Duodenal mucosa (tissue), 2 donors: ENCODE measurements around the gene MLF2.
"Not testable (repeated sequence)": the region's sequence is repeated elsewhere in the genome, so short reads cannot be mapped to it uniquely, and the experiment has no call there.

Experiments used
- H3K27ac ChIP-seq: one replicate; pipeline ENCODE4 v1.7.0; 2013; ENCODE audit warnings: low read depth, low read length
- H3K27me3 ChIP-seq, 2 donors: one replicate each; pipeline ENCODE4 v1.7.0; 2013; ENCODE audit warnings: low read length in 2 of 2, control low read depth in 1 of 2; ENCODE audit not compliant: insufficient read depth in 2 of 2, control insufficient read depth in 1 of 2
- H3K36me3 ChIP-seq, 2 donors: one replicate each; pipeline ENCODE4 v1.7.0; 2013; ENCODE audit warnings: low read length in 2 of 2, control low read depth in 1 of 2; ENCODE audit not compliant: insufficient read depth in 2 of 2, control insufficient read depth in 1 of 2
- H3K4me1 ChIP-seq, 2 donors: one replicate each; pipeline ENCODE4 v1.7.0; 2013; ENCODE audit warnings: low read length in 2 of 2, control low read depth in 1 of 2; ENCODE audit not compliant: insufficient read depth in 2 of 2, control insufficient read depth in 1 of 2
- H3K4me3 ChIP-seq, 2 donors: one replicate each; pipeline ENCODE4 v1.7.0; 2013; ENCODE audit warnings: low read length in 2 of 2, low read depth in 1 of 2
- H3K9ac ChIP-seq, 2 donors: one replicate each; pipeline ENCODE4 v1.7.0; 2013; ENCODE audit warnings: low read length in 2 of 2, low read depth in 1 of 2
- H3K9me3 ChIP-seq, 2 donors: one replicate each; pipeline ENCODE4 v1.7.0; 2013; ENCODE audit warnings: low read length in 2 of 2, control low read depth in 1 of 2; ENCODE audit not compliant: control insufficient read depth in 1 of 2

The MLF2 gene

DNA sequence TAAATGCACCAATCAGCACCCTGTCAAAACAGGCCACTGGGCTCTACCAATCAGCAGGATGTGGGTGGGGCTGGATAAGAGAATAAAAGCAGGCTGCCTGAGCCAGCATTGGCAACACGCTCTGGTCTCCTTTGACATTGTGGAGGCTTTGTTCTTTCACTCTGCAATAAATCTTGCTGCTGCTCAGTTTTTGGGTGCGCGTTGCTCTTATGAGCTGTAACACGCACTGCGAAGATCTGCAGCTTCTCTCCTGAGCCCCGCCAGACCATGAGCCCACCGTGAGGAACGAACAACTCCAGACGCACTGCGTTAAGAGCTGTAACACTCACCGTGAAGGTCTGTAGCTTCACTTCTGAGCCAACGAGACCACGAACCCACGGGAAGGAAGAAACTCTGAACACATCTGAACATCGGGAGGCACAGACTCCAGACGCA lies 44.0 kb downstream of the MLF2 start:
- Histone ChIP-seq H3K4me1 (no peaks in the 10 kb centered on the region), H3K36me3 (no peaks in the 10 kb centered on the region), H3K9ac (no peak overlapping the region), H3K9me3 (no peaks in the 10 kb centered on the region), H3K4me3 (no peak overlapping the region), H3K27me3 (peaks cover 0 to 3% of the 10 kb centered on the region in 2 donors), H3K27ac (no peak overlapping the region)

DNA sequence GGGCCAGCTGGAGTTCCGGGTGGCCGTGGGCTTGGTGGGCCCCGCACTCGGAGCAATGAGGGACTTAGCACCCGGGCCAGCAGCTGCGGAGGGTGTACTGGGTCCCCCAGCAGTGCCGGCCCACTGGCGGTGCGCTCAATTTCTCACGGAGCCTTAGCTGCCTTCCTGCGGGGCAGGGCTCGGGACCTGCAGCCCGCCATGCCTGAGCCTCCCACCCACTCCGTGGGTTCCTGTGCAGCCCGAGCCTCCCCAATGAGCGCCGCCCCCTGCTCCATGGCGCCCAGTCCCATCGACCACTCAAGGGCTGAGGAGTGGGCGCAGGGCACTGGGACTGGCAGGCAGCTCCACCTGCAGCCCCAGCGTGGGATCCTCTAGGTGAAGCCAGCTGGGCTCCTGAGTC lies 44.6 kb downstream of the MLF2 start:
- H3K27ac ChIP-seq, H3K4me3 ChIP-seq, H3K27me3 ChIP-seq: not testable (repeated sequence)

DNA sequence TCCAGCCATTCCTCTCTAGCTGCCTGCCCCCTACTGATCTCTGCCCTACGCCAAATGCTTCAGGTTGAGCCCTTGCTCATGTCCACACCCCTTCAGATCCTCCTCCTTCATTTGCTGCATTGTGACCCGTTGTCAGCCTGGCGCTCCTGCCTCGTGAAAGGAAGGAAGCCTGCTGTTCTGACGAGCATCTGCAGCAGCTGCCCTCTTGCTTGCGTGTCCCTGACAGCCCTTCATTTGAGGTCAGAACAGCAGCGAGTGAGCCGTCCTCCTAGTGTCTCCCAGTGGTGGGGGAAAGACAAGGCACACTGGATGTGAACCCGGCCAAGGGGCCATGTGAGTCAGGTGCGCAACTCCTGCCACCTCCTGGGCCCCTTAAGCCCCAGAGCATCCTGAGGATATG lies 49.3 kb downstream of the MLF2 start:
- no peak overlapping the region for H3K4me3 ChIP-seq
- no peak overlapping the region for H3K27ac ChIP-seq
- H3K36me3 ChIP-seq, result no peaks in the 10 kb centered on the region
- no peak overlapping the region for H3K9ac ChIP-seq
- H3K9me3 ChIP-seq, result no peaks in the 10 kb centered on the region
- peaks cover 36 to 45% of the 10 kb centered on the region in 2 donors for H3K27me3 ChIP-seq
- peaks cover 4 to 6% of the 10 kb centered on the region in 2 donors for H3K4me1 ChIP-seq

More for the DNA sequence above, 44.6 kb downstream of the MLF2 start:
- not testable (repeated sequence) for H3K9me3 ChIP-seq, H3K4me1 ChIP-seq, H3K36me3 ChIP-seq, H3K9ac ChIP-seq

DNA sequence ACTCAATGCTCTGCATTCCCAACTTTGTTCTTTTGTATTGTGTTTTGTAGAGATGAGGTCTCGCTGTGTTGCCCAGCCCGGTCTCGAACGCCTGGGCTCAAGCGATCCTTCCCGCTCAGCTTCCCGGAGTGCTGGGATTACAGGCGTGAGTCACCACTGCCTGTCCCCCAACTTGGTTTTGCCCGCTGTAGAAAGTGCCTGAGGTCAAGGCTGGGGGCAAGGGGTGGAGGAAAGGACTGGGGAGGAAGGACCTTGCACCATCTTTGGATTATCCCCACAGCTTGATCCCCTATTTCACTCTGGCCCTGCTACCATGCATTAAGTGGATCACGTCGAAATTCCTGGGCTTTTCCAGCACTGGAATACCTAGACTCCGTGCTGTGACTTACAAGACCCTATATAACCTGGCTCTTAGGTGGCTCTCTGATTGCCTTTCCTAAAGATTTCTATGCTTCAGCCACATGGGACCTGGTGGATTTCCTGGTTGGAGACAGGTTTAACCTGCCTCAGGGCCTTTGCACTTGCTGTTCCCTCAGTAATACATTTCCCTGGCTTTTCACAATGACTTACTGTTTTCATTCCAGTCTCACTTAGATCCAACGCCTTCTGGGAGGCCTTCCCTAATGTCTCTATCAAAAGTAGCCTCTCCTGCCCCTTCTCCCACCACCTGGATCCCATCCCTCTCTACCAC lies 51.7 kb downstream of the MLF2 start:
- no peaks in the 10 kb centered on the region for H3K36me3 ChIP-seq
- no peak overlapping the region for H3K27ac ChIP-seq
- H3K4me3 ChIP-seq, result peak overlapping the region; percentile 30 to 36
- peaks cover 4 to 6% of the 10 kb centered on the region in 2 donors for H3K4me1 ChIP-seq
- H3K27me3 ChIP-seq, result peaks cover 44 to 53% of the 10 kb centered on the region in 2 donors
- no peak overlapping the region for H3K9ac ChIP-seq
- no peaks in the 10 kb centered on the region for H3K9me3 ChIP-seq

DNA sequence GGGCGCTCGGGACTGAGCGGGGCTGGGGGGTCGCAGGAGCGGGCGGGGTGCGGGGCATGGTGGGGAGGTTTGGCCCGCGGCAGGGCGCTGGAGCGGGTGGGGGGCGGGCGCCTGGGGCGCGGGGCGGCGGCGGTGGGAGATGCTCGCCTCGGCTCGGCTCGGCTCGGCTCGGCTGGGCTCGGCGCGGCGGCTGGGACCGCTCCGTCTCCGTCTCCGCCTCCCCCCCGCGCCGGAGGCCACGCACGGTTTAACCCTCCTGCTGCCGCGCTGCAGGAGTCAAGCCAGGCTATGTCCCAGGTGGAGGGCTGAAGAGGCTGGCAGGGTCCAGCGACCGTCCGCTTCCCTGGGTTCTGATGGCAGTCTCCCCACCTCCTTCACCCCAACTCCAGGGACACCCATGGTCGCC lies 52.3 kb downstream of the MLF2 start, which contains the start of gene PIANP:
Gene PIANP, minus strand, starts transcription at position 170 of the 406 bp plus-strand sequence. CDS start 2,754 bp downstream, outside the sequence.
- H3K4me1 ChIP-seq, result peaks cover 4 to 6% of the 10 kb centered on the region in 2 donors
- peak within 1 kb of the TSS; percentile 30 to 36 for H3K4me3 ChIP-seq
- H3K9me3 ChIP-seq, result no peaks in the 10 kb centered on the region
- no peak within 1 kb of the TSS for H3K27ac ChIP-seq
- no peak within 1 kb of the TSS for H3K9ac ChIP-seq
- peaks cover 44 to 54% of the 10 kb centered on the region in 2 donors for H3K27me3 ChIP-seq
- H3K36me3 ChIP-seq, result no peaks in the 10 kb centered on the region

DNA sequence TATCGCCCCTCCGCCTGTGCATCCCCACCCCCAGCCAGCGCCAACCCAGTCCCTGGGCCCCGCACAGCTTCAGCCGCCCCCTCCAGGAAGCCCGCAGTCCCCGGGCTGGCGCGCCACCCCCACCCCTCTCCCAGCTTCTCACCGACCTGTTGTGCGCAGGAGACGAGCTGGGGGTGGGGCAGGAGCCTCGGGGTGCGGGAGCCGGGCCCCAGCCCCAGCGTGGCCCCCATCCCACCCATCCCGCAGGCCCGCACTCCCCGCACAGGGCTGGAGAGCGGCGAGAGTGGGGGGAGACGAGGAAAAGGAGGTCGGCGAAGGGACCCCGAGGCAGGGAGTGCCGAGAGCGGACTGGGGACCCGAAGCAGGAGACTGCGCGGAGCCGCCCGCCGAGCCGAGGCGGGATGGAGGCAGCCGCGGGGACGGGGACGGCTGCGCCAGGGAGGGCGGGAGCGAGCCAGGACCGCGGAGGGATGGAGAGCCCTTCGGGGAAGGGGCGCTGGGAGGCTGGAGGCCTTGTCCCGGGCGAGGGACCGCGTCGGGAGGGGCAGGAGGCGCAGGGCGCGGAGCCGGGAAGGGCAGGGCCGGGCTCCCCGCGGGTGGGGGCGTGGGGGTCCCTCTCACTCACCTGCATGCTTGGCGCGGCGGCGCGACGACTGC lies 52.8 kb downstream of the MLF2 start:
- peaks cover 44 to 56% of the 10 kb centered on the region in 2 donors for H3K27me3 ChIP-seq
- H3K36me3 ChIP-seq, result no peaks in the 10 kb centered on the region
- peaks cover 4 to 6% of the 10 kb centered on the region in 2 donors for H3K4me1 ChIP-seq
- H3K4me3 ChIP-seq, result peak overlapping the region in 1 of 2 donors; percentile 36
- H3K9ac ChIP-seq, result no peak overlapping the region
- no peaks in the 10 kb centered on the region for H3K9me3 ChIP-seq
- H3K27ac ChIP-seq, result no peak overlapping the region

DNA sequence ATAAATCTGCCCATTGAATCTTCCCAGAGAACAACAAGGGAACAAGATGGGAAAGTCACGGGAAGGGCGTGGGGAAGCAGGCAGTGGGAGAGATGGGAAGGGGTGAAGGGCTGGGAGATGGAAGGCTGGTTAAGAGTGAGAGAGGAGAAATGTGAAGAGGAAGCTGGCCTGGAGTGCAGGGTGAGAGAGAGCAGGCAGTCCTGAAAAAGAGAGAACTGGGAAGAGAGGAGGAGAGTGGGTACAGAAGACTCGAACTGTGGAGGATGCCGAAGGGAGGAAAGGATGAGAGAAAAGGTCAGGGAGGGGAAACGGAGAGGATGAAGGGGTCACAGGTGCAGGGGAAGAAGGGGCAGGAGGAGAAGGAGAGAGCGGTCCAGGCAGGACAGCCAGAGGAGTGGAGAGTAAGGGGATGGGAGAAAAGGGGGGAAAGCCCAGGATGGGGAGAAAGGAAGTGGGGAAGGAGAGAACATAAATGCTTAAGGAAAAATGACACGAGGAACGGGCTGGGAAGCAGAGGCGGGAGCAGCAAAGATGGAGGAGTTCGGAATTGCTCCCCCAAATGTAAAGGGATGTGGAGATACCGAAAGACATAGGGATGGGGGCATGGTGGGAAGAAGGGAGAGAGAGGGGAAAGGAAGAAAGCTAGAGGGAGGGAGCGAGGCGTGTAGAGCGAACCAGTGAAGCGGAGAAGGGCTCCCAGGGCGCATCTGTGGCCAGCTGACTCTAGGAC lies 53.5 kb downstream of the MLF2 start:
- H3K27me3 ChIP-seq, result peaks cover 44 to 61% of the 10 kb centered on the region in 2 donors
- peaks cover 4 to 6% of the 10 kb centered on the region in 2 donors for H3K4me1 ChIP-seq
- H3K9ac ChIP-seq, result no peak overlapping the region
- no peaks in the 10 kb centered on the region for H3K36me3 ChIP-seq
- no peak overlapping the region for H3K27ac ChIP-seq
- H3K9me3 ChIP-seq, result no peaks in the 10 kb centered on the region
- no peak overlapping the region for H3K4me3 ChIP-seq

DNA sequence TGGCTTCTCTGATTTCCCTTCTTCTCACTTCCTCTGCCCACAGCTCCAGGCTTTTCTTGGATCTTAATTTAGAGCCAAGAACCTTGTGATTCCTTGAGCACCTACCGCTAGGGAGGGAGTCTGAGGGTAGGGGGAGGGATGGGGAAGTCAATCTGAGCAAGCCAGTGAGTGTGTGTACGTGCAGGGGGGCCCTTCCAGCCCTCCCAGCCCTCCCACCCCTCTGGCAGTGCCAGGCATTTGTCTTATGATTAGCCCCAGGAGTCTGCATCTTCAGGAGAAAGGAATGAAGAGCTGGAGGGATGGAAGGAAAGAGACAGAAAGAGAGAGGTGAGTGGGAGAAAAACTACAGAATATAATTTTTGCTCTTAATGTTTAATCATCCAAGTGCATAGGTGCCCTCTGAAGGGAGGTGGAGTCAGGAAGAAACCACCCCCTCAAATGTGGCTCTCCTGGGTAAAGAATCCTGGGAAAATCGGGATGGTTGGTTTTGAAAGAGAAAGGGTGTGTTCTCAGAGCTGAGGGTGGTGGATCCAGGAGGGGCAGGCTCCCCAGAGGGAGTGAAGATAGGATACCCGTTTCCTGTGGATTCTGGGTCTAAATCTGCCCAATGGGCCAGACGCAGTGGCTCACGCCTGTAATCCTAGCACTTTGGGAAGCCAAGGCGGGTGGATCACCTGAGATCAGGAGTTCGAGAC lies 54.4 kb downstream of the MLF2 start:
- H3K9ac ChIP-seq, result no peak overlapping the region
- no peaks in the 10 kb centered on the region for H3K36me3 ChIP-seq
- peaks cover 41 to 55% of the 10 kb centered on the region in 2 donors for H3K27me3 ChIP-seq
- peaks cover 4 to 6% of the 10 kb centered on the region in 2 donors for H3K4me1 ChIP-seq
- H3K4me3 ChIP-seq, result no peak overlapping the region
- H3K27ac ChIP-seq, result no peak overlapping the region
- H3K9me3 ChIP-seq, result no peaks in the 10 kb centered on the region
